Measurements from ENCODE around the gene ZDHHC12.

ZDHHC12 gene

DNA sequence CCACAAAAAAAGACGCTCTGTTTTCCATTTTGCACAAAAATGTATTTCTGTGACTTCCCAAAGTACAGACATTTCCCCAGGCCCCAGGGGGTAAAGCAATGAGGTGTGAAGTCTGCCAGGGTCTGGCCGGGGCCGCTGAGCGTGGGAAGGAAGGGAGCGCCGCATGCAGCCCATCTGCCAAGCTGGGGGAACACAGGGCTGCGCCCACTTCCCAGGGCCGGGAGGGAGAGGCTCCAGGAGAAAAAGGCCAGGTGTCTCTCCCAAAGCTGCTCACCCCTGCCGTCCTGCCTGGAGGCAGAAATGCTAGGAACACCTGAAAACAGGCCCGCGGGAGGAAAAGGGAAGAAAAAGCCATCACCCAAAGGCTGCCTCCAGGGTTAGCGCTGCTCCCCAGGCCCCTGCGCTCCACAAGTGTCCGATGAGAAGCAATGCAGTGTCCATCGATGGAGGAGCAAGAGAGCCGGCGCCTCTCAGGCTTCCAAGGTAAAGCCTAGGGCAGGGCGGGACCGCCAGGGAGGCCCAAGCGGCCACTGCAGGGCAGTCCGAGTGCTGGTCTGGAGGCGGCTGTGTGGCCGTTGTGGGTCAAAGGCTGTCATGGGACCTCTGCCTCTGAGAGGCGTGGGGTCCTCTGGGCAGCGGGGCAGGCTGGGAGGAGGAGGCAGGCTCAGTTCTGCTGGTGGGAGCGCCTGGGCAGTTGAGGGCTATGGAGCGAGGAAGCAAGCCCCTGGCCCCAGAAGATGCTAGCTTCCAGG is 6.0 kb upstream of the ZDHHC12 start:
- no peak for DNase-seq

DNA sequence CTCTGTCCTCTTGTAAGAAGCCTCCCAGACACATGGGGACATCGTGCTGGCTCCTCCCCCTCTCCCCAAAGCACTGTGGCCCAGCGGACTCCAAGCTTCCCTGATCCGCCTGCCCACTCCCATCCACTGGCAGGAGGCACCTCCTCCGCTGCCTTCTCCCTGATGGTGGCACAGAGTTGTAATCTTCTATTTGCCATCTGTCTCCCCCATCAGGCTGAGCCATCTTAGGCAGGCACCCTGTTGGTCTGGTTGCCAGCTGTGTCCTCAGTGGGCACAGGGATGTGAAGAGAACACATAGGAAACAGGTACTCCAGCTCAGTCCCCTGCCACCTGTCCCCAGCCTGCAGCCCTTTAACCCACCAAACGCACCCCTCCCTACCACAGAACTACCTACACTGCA is 5.4 kb upstream of the ZDHHC12 start:
- DNase-seq = peak; percentile 44

DNA sequence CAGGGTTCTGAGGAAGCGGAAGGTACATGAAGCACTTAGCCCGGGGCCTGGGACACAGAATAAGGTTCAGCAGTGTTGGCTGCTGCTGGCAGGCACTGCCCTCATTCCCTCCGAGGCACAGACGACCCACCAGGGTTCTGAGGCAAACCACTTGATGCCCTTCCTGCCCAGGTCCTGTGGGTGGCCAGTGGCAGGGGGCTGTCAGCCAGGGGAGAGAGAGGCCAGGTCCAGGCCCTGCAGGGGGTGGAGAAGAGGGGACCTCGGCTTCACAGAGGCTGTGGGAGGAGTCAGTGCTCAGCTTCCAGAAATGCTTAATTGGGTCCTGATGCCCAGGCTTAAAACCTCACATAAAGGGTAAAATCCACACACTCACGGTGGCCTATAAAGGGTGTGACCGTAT is 4.4 kb upstream of the ZDHHC12 start:
- peak; percentile 5 for DNase-seq

DNA sequence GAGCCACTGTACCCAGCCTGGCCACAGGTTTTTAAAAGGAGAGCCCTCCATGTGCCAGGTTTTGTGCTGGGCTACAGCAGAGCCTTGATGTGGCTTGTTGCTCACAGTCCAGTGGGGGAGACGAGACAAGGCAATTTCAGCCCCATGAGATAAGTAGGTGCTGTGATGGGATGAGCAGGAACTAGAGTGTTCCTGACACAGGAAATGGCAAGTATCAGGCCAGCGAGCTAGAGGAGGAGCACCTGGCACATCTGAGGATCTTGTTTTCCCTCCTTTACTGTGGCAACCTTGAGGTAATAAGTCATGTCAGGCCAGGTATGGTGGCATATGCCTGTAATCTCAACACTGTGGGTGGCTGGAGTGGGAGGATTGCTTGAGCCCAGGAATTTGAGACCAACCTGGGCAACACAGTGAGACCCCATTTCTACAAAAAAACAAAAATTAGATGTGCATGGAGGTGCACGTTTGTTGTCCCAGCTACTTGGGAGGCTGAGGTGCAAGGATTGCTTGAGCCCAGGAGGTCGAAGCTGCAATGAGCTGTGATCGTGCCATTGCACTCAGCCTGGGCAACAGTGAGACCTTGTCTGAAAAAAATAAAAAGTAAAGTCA is 3.8 kb upstream of the ZDHHC12 start:
- no peak for DNase-seq

DNA sequence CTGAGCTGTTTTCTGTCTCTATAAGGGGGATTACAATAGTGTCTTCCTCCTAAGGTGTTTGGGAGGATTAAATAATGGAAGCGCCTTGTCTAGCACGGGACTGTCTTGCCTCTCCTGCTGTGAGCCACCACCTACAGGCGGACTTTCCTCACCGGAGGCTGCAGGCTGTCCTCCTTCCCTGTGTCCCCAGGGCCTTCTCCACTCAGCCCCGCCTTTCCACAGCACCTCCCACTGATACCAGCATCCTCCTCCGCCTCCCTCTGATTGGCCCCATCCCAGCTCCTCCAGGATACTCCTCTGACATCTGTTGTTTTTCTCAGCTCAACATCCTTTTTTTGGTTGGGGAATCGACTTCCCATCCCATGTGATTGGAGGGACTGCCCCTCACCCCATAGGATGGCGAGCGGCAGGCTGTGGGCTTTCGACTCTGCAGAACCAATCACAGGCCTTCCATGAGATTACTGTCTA is 851 bp upstream of the ZDHHC12 start:
- DNase-seq = peak; percentile 94

DNA sequence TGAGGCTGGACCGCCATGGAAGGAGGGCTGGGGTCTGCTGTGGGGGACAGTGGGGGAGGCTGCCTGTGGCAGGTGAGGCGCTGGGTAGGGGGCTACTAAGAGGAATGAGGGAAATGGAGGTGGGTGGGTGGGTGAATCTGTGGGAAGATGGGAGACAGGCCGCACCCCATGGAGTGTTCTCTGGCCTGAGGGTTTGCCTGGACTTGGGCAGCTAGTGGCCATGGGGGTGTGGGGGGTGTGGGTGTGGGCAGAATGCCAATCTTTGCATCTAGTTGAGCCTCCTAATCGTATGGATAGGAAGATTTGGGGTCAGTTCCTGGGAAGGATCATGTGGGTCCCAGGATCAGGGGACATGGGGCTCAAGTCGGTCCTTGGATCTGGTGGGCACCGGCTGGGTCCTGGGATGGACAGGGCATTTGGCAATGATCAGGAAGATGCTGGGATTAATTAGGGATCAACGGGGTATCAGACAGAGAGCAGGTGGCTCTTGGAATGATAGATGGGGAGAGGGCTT is 518 bp downstream of the ZDHHC12 start:
- DNase-seq = no peak

DNA sequence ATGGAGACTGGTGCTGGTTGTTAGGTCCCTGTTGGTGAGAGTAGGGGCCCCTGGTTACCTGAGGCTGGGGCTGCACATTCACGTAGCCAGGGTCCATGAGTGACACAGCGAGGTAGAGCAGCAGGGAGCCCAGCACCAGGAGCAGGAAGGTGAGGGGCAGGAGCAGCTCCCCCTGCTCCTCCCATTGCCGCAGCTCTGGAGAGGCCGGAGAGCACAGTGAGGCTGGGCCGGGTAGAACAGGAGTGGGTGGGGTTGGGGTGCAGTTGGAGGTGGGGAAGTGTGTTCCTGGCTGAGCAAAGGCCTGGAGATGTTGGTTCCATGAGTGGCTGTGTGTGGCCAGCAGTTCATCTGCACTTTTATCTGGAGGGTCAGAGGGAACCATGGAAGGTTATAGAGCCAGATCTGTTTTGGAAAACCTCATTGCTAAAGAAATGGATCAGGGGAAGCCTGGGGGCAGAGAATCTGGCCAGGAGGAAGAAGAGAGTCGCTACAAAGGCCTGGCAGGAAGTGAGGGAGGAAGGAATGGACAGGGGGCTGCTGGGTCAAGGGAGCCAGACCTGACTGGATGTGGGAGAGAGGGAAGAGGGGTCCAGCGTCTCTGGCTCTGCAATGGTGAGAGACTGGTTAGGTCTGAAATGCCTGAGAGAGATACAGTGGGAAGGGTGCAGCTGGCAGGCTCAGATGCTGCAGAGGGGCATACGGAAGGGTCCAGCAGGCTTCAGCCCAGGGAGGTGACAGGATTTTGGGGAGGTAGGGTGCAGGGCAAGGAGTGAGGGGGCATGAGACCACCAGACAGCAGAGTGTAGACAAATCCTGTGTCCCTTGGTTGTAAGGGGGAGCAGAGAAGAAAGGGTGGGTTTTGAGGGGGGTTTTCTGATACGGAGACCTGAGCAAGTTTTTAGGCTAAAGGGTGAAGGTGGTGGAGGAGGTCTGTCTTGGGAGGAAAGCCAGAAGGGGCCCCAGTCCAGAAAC is 1.3 kb downstream of the ZDHHC12 start:
- DNase-seq = no peak

DNA sequence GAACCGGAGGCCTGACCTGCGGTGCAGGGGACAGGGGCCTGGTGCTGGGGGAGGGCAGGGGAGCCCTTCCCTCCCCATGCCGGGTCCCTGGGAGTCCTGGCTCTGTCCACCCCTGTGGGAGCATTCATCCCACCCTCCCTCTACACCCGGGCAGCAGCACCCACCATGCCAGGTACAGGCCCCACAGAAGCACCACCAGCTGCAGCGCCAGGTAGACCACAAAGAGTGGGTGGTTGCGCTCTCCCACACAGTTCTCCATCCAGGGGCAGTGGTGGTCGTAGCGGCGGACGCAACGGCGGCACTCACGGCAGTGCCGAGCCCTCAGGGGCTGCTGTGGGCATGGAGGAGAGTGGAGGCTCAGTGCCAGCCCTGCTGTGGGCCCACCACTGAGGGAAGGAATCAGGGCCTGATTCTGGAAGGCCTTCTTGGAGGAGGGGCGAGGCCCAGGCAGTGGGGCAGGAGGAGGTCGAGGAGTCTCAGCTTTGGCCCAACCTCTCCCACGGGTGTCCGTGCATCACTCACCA is 2.4 kb downstream of the ZDHHC12 start:
- no peak for DNase-seq

DNA sequence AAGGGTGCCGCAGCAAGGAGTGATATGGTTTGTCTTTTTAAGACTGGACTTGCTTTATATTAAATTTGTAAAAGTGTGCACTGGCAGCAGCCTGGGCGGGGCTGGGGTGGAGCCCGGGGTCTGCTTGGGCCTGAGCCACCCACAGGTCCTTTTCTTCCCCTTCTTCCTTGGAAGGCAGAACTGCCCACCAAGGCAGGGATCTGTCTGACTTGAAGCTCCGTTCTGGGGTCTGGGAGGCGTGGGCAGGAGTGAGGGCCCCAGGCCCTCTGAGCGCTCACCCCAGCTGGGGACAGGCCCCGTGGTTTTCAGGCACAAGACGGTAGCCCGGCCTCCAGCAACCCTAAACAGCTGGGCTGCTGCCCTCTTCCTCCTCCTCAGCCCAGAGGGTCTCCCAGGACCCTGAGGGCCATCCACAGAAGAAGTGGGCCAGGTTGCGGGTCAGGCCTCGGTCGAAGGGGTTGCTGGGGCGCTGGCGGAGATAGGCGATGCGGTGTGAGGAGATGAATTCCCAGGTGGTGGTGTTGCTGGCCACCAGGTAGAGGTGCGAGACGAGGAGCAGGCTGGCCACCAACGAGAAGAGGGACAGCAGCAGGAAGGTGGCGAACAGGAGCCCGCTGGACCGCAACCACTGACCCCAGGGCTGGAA is 3.0 kb downstream of the ZDHHC12 start:
- no peak for DNase-seq

DNA sequence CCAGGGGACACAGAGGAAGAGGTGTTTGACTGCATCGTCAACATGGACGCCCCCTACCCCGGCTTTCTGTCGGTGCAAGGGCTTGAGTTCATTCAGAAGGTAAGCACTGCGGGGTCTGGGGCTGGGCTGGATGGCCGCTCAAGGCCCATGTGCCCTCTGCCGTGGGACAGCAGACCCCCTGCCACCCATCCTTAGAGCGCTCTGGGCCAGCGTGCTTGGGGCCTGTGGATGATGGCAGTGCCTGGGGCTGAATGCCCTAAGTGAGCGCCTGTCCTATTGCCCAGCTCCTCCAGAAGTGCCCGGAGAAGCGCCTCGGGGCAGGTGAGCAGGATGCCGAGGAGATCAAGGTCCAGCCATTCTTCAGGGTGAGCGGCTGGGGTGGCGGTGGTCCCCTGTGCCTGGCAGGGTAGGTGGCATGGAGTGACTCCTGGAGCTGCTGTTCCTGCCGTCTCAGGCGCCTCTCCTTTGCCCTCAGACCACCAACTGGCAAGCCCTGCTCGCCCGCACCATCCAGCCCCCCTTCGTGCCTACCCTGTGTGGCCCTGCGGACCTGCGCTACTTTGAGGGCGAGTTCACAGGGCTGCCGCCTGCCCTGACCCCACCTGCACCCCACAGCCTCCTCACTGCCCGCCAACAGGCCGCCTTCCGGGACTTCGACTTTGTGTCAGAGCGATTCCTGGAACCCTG is 3.9 kb downstream of the ZDHHC12 start:
- no peak for DNase-seq

DNA sequence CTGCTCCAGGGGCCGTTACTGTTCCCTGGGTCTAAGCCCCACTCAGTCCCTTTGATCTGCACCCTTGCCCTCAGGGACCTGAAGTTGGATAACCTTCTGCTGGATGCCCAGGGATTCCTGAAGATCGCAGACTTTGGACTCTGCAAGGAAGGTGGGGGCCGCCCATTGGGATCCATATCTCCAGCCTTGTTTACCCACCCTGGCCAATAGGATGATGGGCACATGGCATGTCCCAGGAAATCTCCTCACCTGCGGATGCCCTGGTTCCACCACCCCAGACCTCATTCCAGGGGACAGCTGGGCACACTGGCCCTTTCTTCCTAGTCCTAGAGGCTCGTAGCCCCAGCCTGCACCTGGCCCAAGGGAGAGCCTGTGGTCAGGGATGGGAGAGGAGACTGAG is 5.5 kb downstream of the ZDHHC12 start:
- DNase-seq = no peak

DNA sequence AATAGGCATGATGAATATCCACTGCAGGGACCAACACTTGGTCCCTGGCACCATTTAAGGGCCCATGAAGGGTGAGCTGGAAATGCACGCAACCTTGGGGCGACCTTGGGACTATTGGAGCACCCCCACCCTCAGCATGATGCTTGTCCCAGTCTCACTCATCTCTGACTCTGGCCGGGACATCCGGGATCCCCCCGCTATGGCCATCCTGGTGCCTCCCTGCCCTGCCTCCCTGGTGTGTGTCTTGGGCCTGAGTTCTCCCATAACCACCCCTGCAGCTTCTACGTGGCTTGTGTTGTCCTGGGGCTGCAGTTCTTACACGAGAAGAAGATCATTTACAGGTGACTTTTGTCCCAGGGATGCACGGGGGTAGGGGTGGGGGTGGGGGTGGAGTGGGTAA is 5.9 kb downstream of the ZDHHC12 start:
- no peak for DNase-seq

DNA sequence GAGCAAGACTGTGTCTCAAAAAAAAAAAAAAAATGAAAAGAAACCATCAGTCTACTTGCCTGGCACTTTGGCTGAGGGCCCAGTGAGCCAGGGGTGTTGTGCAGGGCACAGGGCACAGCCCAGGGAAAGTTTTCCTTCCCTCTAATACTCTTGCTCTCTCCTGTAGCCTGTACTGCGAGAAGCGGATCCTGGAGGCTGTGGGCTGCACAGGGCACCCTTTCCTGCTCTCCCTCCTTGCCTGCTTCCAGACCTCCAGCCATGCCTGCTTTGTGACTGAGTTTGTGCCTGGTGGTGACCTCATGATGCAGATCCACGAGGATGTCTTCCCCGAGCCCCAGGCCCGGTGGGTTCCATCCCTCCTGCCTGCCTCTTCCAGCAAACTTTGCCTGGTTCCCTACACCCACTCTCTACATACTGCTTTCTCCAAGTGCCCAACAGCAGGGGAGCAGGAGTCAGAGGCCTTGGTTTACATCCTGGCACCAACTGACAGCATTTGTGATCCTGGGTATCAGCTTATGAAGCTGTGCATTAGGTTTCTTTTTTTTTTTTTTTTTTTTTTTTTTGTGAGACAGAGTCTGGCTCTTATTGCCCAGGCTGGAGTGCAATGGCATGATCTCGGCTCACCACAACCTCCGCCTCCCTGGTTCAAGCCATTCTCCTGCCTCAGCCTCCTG is 7.2 kb downstream of the ZDHHC12 start:
- no peak for DNase-seq

DNA sequence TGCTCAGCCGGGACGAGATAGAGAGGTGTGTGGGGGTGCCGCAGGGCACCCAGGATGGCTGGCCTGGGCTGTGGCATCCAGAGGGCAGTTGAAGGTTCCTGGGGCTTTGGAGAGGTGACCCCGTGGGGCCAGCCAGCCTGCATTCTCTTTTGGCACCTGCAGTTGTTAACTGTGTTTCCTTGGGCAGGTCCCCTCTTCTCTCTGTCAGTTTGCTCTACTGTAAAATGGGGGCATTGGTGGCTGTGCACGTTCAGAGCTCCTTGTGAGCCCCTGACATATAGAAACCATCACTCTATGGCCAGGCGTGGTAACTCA is 8.5 kb downstream of the ZDHHC12 start:
- no peak for DNase-seq

DNA sequence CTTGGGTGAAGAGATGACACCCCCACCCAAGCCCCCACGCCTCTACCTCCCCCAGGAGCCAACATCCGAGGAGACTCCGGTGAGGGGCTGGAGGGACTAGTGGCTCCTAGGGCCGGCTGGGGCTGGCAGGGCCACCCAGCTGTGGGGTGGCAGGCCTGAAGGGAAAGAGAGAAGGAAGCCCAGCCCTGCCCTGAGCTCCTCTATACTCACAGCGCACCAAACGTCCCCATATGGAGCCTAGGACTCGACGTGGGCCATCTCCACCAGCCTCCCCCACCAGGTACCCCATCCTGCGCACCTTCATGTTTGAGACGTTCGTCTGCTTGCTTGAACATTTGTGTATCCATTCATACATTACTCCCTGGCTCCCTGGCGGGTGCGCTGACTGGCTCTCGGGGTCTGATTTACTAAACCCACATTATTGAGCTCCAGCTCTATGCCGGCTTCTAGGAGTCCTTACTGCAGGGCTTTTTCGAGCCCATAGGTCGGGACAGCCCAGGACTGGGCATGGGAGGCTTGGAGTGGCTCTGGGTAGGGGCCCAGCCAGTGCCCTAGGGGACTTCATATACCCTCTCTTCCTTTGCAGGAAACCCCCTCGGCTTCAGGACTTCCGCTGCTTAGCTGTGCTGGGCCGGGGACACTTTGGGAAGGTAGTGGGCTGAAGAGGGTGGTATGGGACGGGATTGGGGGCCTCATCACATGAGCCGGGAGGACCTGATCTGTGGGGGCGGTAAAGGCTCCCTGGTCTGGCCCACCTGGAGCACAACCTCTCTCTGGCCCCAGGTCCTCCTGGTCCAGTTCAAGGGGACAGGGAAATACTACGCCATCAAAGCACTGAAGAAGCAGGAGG is 9.1 kb downstream of the ZDHHC12 start:
- DNase-seq = no peak

DNA sequence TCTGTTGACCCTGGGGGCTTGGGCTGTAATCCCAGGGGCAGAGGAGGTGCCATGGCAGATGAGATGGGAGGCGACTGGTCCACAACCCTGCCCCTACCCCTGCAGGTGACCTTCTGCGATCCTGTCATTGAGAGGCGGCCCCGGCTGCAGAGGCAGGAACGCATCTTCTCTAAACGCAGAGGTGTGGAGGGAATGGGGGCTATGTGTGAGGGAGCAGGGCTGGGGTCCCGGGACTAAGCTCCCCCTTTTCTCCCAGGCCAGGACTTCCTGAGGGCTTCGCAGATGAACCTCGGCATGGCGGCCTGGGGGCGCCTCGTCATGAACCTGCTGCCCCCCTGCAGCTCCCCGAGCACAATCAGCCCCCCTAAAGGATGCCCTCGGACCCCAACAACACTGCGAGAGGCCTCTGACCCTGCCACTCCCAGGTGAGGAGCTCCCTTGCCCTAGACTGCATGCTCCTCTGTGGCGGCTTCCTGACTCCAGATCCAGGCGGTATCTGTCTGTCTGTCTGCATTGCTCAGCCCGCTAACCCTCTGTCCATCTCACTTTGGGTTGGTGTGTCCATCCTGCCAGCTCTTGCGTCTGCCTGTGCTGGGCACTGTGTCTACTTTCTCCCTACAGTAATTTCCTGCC is 9.9 kb downstream of the ZDHHC12 start:
- no peak for DNase-seq

DNA sequence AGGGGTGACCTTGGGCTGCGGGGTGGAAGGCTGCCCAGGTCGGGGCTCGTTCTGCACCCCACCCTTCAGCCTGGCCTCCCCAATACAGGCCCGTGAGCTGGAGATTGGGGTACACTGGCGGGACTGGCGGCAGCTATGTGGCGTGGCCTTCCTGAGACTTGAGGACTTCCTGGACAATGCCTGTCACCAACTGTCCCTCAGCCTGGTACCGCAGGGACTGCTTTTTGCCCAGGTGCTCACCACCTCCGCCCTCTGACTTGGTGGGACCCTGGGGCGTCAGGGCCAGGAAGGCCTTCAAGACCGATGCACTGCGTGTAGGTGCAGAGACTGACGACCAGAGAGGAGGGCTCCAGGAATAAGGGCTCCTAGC is 10.5 kb downstream of the ZDHHC12 start:
- DNase-seq = no peak

DNA sequence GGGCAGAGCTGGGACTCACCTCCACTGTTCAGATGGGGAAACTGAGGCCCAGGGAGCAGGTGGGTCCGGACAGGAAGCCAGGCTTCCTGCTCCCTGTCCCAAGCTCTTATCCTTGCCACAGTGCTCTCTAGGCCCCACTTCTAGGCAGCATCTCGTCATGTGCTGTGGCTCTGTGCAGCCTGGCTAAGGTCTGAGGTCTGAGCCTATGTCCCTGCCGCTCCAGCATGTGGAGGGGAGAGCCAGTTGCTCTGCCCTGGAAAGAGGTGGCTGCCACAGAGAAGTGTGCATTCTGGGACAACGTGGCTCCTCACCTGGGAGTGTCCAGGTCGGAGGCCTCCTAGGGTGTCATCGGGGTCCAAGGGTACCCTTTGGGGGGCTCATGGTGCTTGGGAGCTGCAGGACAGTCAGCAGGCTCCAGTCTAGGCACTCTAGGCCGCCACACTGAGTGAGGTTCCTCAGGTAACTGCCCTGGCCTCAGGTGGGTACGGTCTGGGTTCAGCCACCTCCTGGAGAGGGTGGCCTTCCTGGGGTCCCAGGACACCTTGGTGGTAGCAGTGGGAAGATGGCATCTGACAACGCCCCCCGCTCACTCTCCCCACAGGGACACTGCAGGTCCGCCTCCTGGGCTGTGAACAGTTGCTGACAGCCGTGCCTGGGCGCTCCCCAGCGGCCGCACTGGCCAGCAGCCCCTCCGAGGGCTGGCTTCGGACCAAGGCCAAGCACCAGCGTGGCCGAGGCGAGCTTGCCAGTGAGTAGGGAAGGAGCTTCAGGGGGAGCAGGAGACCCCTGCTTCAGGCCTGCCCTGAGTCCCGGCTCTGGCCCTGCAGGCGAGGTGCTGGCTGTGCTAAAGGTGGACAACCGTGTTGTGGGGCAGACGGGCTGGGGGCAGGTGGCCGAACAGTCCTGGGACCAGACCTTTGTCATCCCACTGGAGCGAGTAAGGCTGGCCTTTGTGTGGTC is 11.2 kb downstream of the ZDHHC12 start:
- no peak for DNase-seq

DNA sequence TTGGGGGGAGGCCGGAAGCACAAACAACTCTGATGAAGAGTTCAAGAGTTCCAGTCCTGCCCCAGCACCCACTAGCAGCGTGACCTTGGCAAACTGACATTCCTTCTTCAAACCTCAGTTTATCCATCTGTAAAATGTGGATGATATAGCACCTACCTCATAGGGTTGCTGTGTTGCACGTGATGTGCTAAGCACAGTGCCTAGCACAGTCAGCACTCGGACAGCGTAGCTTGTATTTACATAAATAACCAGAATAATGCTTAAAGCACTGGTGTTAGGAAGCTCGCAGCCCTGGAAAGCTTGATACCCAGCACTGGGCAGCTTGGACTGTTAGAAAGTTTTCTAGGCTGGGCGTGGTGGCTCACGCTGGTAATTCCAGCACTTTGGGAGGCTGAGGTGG is 16.5 kb downstream of the ZDHHC12 start:
- no peak for DNase-seq

All from NCI-H1694 (cell line).